GOT3 (cell line): ENCODE data around the gene ATF2.
A peak's percentile ranks its signal among the peaks of the same experiment; 100 is the strongest.

Experiments
- DNase-seq: peaks from one replicate; lab custom pipeline; 2025; ENCODE audit warnings: mixed read lengths; lab: John Stamatoyannopoulos, UW

The ATF2 gene

GRCh38 chr2:175167792-175168563, at the start of gene ATF2:
TSS of gene ATF2 (minus strand) at chr2:175168203. CDS start at chr2:175136443, 31,760 bp downstream.
- DNase-seq: peak; percentile 95

DNA sequence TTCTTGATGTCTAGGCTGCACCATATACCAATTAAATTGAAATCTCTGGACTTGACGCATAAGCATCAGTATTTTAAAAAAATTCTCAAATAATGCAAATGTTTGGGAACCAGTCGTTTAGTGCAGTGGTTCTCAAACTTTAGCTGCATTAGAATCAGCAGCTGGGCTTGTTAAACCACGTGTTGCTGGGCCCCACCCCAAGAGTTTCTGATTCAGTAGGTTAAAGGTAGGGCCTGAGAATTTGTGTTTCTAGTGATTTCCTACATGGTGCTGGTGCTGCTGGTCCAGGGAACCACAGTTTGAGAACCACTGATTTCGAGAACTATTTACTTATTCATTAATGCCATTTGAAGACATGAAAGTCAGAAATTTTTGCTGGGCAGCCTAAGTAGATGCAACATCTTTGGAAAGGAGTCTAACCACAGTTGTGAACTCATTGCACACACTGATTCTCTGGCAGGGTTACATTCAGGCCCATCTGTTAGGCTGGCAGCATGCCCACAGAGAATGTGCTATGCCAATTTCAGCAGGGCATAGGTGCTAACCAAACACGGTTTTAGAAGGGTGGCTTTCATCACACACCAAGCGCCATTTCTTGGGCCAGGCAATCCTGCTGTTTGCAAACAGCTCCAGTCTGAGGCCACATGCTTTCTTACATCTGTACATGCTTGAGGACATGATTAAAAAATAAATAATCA, 39.9 kb upstream of the ATF2 start:
- DNase-seq: no peak

- DNase-seq: no peak
Measured at GRCh38 chr2:175206866-175207265, 38.9 kb upstream of the ATF2 start.

DNA sequence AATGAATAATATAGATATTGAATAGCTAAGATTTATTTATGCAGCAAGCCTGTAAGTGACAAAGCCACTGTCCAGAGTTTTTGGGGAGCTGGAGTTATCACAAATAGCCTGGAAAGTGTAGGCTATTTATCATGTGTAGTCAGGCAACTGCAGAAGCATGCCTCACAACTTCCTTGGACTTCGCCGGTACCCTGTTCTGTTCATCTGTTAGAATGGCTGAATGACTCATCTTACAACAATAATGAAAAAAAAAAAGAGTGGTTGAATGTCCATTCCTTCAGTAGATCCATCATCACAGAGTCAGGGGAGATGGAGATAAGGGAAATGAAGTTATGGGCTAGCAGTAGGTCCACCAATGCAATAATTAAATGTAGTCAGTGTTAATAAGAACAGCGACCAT, 37.5 kb upstream of the ATF2 start:
- no peak for DNase-seq

GRCh38 chr2:175203621-175204496, 35.9 kb upstream of the ATF2 start:
- no peak for DNase-seq

DNA sequence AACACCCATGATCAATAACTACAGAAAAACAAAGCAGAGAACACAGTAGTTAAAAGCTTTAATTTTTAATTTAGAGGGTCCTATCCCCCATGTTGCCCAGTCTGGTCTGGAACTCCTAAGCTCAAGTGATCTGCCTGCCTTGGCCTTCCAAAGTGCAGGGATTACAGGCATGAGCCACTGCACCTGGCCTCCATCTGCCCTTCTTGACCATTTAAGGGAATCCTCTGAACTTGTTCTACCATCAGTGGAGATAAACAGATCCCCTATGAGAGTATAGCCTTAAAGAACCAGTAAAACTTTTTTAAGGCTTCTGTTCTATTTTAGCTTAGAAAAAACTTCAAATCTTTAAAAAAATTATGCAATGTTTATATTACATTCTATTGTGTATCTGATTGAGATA, 27.0 kb upstream of the ATF2 start:
- DNase-seq: no peak

- no peak for DNase-seq
Measured at GRCh38 chr2:175188761-175189160, 20.8 kb upstream of the ATF2 start.

GRCh38 chr2:175187378-175187777, 19.4 kb upstream of the ATF2 start:
- no peak for DNase-seq

DNA sequence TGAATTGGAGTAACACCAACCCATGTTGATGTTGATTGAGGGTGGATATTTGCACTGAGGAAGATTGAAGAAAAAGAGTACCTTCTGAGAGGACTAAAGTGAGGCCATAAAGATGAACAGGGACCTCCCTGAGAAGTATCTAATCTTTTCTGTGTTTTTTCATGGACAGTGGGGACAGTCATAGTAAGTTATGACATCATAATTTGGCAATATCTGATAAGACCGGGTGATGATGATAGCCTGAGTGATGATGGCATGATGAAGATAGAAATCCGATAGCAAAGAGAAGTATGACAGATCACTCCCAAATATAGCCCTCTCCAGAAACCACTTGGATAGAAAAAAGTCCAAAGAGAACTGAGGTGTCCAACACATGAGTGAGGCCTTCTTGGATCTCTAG, 15.7 kb upstream of the ATF2 start:
- DNase-seq: no peak

DNA sequence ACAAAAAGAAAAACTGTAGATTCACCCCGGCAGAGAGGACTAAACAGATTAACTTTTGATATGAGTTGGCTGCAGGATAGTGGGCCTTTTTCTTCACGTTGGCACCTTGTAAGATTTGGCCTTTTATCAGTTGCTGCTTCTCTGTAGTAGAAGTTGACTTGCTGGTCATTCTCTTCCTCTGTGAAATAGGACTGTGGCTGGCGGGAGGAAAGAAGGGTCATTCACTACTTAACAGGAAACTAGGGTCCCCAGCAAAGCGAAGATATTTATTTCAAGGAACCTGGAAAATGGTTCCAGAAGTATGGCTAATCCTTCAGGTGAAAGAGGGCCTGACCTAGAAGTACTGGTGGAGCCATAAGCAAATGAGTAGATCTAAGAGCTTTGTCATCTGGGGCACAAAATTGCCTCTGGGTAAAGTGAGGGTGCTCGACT, 13.9 kb upstream of the ATF2 start:
- no peak for DNase-seq

GRCh38 chr2:175181104-175181876, 13.3 kb upstream of the ATF2 start, which contains the start of gene ATP5MC3:
TSS of gene ATP5MC3 (minus strand) at chr2:175181710. CDS start at chr2:175181393, 317 bp downstream.
- peak; percentile 72 for DNase-seq

DNA sequence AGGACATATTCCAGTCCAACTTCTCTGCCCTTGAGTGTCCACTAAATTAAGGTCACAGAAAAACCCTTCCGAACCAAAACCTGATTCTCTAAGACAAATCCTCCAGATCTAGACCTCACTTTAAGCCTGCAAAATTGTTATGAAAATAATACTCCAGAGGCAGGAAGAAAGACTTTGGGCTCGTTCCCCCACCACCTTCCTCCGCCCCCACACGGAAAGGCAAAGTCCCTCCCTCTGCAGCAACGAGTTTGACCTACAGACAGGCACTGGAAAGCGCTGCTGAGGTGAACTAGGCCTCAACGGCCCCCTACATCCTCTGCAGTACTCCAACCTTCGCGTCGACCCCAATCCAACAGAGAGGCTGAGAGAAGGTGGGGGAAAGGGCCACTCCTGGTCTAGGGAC, 12.7 kb upstream of the ATF2 start:
- DNase-seq: no peak

DNA sequence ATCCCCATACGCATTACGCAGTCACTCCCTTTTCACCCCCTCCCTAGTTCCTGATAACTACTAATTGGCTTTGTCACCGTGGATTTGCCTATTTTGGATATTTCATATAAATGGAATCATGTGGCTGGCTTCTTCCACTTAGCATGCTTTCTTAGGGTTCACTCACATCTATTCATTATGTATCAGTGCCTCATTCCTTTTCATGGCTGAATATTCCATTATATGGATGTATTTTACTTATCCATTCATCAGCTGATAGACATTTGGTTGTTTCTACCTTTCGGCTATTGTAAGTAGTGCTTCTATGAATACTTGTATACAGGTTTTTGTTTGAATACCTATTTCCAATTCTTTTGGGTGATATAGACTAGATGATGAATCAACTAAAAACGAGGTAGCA, 8.6 kb upstream of the ATF2 start:
- no peak for DNase-seq

DNA sequence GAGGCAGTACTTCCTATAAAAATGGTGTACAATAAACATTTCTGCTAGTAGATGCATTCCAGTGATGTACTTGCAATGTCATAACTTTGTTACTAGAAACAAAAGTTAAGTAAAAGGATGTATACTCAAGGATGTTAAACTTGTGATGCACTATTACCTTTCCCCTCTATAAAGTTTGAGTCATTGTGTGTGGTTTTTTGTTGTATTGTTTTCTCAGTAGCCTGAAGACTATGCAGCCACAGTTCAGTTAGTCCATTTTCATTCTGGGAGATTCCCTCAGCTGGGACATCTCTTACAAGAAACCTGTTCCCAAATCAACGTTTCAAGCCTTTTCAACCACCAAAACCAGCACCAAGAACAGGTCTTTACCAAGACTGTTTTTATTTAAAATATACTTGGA, 7.9 kb upstream of the ATF2 start:
- no peak for DNase-seq

DNA sequence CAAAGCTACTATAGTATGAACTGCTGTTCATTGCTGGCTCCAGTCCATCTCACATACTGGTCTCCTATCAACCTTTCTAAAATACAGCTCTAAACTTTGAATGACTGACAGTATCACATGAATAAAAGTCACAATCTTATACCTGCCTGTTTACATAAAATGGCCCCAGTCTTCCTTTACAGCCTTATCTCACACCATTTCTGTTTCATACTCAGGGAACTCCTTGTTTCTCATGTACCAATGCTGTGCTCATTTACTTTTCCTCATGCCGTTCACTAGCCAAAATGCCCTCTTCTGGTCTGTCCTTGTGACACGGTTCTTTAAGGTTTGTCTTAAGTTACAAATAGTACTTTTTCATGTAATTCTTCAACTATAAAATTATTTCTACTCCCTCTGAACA, 7.3 kb upstream of the ATF2 start:
- DNase-seq: no peak

DNA sequence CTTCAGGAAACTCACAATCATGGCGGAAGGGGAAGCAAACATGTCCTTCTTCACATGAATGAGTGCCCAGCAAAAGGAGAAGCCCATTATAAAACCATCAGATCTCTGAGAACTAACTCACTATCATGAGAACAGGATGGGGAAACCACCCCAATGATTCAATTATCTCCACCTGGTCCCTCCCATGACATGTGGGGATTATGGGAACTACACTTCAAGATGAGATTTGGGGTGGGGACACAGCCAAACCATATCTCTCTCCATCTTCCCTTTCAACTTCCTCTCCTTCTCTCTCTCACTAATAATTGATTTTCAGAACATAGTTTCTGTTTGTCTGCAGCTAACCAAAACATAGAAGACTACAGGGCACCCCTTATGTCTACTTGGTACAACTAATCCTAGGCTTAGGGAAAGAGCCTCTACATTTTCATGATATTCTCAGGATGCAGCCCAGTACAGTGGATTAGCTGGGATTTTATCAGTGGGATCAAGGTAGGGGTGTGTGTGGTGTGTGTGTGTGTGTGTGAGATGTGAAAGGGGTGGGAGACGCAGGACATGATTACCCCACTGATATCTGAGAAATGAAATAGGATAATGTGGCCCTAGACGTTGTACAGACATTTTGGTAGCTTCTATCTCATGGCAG, 2.8 kb upstream of the ATF2 start:
- no peak for DNase-seq

GRCh38 chr2:175169191-175169590, 1.2 kb upstream of the ATF2 start:
- DNase-seq: no peak

- DNase-seq: no peak
Measured at GRCh38 chr2:175168564-175168945, 552 bp upstream of the ATF2 start.

DNA sequence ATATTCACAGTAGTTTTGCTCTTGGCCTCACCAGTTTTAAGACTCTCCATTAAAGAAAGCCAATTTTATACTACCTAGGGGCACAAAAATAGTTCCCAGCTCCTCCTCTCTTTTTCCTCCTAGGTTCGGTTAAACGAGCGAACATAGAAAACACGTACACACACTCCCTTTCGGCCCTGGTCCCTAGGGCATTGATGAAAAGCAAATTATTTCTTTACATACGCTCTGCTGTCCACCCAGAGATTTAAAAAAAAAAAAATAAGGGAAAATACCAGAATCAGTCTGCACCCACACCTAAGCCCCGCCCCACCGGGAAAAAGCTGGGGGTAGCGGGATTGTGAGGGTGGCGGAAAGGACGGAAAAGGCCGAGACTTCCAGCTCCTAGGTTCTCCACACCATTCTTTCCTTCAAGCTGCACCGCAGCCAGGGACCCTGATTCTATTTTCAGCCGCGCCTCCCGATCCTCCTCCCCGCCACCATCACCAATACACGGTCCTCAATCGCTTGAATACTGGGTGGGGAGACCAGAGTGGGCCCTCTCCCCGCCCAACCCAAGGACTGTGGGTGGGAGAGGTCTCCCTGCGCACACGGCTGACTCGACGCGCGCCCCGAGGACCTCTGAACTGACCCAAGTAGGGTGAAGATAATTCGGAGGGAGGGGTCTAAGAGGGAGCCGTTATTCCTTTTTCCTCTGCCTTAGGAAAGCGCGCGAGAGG, 769 bp downstream of the ATF2 start:
- no peak for DNase-seq

DNA sequence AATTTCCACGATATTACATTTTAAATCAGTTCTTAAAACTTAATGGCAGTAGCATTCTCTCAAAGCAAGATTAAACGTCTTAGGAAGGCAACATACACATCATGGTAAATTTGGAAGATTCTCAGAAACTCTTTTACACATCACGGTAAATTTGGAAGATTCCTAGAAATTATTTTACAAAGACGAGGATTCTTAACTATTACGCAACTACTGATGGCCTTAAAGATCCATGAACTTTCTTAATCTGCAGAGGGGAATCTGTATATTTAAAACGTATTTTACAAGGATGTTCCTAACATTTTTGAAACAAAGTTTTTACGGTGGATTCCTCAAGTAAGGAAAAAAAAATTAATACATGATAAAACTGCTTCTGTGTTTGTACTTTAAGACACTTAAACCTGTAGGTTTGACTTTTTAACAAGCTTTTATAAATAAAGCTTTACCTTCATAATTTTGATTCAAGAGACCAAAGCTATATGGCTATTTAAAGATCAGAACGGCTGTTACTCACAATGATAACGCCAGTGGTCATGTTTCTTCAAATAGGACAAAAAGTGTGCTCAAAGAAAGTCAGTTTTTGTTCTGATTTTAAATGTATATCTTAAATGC, 1.7 kb downstream of the ATF2 start:
- DNase-seq: no peak
